ENCODE results near the gene NTN4.
"Not testable (repeated sequence)": the region's sequence is repeated elsewhere in the genome, so short reads cannot be mapped to it uniquely, and the experiment has no call there.

The NTN4 gene

DNA sequence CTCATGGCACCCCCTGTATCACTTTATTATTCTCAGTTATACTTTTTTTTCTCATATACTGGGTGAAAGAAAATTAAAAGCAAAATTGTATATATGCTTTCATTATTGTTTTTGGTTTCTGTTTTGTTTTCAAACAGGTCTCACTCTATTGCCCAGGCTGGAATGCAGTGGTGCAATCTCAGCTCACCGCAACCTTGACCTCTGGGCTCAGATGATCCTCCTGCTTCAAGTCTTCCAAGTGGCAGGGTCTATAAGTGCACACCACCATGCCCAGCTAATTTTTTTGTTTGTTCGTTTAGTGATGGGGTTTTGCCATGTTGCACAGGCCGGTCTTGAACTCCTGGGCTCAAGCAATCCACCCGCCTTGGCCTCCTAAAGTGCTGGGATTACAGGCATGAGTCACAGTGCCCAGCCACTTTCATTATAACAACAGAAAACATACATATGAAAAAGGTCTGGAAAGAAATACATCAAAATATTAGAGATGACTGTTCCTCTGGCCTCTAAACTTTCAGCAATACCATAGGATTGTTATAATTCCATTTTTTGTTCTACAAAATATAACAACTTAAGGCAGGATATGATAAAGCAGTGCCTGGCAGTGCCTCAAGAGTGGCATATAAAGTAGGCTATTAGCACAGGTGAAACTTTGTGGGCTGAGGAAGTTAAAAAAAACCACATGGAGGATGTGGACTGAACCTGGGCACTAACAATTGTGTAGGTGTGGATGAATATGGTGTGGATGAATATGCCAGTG, 5.8 kb upstream of the NTN4 start:
- DNase-seq: no peak

DNA sequence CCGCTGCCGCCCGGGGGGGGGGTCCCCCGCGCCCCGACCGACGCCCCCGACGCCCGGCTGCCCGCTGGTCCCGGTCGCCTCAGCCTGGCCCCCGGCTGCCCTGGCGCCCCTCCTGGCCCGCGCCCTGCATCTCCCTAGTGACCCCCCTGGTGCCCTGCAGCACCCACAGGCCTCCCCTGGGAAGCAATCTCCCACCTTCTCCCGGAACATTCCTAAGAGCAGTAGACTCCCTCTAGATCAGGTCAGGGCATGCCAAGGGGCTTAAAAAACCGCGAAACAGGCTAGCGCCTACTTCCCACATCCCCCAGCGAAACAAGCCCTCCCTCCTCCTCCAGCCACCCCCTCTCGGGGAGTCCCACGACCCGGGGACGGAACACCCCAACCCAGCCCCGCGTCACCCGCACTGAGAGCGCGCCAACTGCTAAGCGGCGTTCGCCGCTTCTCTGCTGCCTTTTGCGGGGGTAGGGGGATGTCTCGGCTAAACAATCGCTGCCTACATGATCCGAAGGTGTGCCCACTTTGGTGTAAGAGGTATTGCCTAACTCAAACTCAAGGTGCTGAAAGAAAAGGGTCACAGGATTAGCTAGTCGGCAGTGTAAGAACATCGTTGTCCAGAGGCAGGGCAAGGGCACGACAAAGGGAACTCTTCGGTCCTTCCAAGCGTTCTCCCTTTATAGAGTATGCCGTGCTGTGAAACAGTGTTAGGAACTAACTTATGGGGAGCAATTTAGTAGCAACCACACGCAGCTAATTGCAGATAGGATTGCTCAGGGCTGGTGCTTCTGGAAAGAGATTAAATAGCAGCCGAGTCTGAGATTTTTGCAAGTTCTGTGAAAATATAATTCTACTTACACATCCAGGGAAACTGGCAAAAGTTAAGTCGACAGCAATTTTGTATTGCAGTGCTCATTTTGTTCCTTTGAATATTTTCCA, 619 bp upstream of the NTN4 start:
- DNase-seq: no peak

DNA sequence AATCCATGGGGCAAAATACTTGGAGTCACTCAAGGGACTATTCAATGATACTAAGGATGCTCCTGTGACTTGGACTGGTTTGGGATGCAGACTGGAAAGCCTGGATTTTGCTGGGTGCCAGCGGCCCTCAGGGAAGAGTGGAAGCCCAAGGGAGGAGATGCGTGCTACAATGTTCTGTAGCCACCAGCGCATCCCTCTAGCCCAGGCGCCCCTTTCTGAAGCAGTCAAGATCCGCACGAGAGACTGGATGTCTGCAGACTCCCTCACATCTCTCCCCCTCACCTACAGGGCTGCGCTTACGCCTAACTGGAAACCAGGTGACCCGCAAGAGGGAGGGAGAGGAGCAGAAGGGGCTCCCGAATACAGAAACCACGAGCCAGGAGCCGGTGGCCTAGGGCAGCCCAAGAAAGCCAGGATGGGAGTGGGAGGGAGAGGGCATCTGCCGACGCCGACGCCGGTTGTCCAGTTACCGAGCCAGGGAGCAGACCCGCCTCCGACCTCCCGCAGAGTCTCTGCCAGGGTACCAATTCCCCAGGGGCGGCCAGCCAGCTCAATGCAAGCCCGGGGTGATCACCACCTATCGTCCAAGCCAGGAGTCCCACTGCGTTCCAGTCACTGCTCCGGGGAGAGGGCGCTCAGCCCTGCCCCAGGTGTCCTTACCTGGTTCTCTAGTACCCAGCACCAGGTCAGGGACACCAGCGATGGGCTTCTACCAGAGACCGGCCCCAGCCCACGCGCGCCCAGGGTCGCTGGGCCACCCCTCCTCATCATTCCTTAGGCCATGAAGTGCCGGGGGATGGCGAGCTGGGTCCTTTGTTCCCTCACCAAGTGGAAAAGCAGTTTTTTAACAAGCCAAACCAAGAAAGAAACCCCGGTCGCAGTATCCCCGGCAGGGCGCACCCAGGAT, 1.2 kb downstream of the NTN4 start:
- DNase-seq: no peak

DNA sequence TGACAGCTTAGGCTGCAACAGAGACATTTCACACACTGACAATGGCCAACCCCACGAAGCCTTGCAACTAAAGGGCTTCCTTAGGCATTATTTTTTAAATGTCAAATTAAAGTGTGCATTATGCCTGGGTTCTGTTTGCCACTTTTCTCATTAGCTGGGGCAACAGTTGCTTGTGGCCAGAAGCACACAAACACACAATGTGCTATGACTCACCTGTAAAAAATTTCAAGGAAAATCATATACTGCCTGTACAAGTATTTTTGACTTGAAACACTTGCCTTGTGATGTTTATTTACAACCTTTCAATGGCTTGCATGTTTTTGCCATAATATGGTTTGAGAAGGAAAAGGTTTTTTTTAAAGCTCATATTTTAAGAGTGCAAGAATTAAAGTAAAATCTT, 1.9 kb downstream of the NTN4 start:
- no peak for DNase-seq

DNA sequence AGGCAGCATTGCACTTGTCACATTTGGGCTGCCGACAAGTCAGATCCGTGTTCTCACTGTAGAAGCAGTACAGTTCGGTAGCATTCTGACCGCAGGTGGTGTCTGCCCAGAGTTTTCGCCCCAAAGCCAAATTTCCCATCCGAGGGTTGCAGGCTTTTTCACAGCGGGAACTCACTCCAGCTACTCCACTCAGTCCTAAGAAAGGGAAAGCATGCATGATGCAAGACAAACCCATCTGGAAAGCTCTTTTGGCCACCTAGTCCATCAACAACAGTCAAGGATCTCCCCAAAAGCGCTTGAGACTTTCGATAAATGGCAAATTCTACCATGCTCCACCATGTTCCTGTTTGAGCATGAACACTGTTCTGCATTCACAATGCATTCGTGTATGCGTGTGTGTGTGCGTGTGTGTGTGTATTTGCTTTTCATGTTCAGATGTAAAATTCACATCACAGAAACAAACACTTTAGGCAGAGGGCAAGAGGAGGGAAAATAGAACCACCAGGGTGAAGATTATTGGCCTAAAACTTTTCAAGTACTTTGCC, 3.2 kb downstream of the NTN4 start:
- DNase-seq: no peak

DNA sequence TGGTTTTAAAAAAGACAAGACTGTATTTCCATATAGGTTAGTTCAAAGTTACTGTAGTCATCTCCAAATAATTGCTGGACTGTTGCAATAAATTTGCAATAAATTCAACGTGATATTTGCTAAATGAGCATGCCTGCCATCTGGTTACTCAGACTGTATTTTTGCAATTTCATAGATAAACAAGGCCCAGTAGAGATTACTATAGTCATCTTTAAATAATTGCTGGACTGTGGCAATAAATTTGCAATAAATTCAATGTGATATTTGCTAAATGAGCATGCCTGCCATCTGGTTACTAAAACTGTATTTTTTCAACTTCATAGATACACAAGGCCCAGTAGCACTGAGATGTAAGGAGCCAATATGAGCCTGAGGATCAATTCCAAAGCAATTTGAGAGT, 5.6 kb downstream of the NTN4 start:
- peak; percentile 51 for DNase-seq

DNA sequence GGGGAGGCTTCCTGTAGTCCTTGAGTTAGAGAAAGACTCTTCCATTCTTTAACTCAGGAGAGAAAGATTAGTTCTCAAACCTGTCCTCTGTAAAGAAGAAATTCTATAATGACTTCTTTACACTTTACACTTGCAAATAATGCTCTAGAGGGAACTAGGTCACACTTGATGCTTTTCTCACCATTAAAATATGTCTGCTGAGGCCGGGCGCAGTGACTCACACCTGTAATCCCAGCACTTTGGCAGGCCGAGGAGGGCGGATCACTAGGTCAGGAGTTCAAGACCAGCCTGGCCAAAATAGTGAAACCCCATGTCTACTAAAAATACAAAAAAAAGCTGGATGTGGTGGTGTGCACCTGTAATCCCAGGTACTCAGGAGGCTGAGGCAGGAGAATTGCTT, 6.3 kb downstream of the NTN4 start:
- no peak for DNase-seq

DNA sequence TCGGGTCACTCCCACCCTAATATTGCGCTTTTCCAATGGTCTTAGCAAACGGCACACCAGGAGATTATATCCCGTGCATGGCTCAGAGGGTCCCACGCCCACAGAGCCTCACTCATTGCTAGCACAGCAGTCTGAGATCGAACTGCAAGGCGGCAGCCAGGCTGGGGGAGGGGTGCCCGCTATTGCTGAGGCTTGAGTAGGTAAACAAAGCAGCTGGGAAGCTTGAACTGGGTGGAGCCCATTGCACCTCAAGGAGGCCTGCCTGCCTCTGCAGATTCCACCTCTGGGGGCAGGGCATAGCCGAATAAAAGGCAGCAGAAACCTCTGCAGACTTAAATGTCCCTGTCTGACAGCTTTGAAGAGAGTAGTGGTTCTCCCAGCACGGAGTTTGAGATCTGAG, 15.1 kb downstream of the NTN4 start:
- DNase-seq: not testable (repeated sequence)

DNA sequence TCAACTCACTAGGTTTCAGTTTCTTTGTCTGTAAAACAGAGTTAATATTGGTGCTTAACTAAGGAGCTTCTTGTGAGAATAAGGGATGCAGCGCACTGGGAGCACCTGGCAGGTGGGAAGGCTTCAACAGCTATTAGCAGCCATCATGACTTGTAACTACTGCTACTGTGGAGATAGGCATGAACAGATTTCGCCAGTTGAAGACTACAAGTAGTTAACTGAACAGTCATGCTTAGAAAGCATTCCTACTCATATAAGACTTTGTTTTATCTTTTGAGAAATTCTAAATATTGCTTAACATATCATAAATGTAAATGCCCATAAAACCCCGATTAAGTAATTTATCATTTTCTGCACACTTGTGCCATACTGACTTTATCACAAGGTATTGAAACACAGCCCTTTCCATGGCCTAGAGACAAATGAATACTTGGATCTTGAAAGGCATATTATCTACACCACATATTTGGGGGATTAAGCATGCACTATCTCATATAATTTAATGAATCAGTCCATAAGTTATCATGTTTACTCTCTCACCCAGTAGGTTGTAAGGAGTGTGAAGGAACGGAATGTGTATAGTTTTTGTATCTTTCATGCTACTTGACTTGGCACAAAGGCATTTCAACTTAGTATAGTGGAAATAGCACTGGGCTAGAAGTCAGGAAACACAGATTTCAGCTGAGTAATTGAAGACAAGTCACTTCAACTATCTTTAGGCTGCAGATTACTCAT, 16.1 kb downstream of the NTN4 start:
- no peak for DNase-seq

DNA sequence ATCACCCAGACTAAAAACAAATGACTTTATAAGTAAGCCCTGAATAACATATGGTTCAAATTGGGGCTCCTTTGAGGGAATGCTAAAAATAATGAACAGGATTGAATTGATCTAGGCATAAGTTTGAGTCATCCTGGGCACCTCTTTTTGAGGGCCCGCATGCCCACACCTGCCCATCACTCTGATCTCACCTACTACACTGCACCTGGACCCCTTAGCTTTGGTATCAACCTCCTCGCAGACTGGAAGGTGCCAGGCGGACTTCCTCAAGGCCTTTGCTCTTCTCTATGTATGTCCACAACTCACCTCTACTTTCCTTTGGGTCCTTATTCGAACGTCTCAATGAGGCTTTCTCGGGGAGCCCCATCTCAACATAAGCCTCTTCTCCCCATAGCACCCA, 17.2 kb downstream of the NTN4 start:
- no peak for DNase-seq

DNA sequence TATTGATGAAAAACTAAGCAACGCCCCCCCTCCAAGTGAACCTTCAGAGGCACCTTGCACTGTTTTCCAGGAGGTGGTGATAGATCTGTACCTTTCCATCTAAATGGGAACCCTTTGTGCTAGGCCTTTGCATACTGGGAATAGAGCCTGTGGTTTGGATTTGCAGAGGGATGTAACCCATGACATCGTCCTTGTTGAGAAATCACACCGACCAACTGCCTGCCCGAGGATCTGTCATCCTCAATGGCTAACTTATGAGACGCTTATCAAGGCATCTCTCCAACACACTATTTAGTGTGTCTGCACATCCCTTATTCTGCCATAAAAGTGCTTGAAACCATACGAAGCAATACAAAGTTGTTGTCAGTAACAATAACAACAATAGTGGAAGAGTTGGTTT, 22.9 kb downstream of the NTN4 start:
- no peak for DNase-seq

DNA sequence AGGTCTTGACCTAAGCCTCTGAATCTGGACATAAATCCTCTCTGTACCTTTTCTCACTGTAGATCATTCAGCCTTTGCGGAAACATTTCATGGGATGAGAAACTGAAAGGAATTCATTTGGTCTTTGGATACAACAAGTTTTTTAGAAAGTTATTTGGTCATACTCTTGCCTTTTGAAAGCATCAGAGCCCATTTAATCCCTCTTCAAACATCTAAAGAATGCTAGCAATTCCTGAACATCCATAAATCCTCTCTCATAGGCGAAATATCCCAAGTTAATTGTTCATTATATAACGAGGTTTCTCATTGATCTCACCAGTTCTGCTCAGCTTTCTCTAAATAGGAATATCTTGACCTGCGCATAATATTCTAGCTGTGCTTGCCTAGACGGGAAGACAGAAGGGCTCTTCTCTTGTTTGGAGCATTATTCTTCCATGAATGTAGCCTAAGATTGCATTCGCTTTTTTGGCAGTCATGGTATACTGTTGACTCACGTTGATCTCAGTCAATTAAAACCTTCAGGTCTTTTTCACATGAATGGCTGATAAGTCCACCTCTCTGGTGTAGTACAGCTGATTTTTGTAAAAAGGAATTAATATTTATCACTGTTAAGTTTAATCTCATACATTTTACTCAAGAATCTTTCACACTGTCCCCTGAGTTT, 24.1 kb downstream of the NTN4 start:
- DNase-seq: no peak

DNA sequence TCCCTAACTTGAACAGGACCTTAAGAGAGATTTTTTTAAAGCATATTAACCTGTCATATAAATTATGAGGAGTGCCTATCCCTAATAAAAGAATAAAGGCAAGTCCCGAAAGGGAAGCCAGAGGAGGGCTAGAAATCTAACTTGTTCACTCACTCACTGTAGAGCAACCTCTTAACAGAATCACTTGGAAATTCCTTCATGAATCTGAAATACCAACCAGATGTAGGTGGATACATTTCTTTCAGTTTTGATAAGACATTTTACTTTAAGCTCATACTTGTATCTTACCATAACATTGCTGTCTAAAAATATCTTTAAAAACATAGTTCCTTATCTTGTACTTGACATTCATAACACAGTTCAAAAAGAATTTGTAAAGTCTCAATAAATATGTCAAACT, 25.7 kb downstream of the NTN4 start:
- DNase-seq: no peak

DNA sequence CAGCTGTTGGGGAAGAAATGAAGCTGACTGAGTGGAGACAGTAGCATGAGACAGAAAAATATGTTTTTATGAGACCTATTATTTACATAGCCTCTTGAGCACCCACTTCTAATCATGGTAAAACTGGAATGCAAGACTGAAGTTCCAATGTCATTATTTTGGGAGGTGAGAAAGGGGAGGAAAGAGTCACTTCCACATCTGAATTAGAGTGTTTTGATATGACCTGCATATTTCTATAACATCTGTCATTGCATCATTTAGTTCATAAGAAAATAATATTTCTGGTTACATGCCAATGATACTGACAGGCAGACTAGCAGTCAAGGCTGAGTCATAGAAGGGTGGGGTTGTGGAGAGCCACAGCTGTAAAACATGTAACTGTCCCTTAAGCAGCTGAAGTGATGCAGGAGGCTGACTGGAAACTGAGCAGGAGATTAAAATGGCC, 26.7 kb downstream of the NTN4 start:
- peak; percentile 20 for DNase-seq

DNA sequence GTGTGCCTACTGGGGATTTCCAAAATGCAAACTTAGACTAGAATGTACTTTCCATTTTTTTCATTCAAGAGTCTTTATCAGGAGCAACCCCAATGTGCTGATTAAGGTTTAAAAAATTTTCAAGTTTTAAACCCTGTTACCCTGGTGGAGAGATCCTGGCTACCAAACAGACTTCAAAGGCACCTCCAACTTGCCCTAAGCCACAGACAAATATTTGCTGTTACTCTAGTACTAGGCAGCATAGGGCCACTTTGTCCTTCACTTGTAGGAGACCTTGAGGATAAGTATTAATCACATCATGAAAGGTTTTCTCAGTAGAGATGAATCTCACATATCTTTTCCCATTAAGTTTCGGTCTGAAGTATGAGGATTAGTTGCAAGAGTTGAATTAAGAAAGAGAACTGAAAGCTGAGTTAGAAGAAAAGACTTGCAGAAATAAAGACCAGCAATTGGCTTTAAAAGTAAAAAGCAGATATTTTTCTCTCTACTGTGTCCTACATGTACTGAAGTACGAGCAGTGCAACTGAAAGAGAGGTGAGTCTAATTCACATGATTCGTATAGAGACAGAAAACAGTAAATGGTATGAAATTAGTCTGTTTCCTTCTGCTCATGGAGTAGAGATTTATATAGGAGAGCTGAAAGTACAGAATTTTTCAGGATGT, 28.3 kb downstream of the NTN4 start:
- no peak for DNase-seq

DNA sequence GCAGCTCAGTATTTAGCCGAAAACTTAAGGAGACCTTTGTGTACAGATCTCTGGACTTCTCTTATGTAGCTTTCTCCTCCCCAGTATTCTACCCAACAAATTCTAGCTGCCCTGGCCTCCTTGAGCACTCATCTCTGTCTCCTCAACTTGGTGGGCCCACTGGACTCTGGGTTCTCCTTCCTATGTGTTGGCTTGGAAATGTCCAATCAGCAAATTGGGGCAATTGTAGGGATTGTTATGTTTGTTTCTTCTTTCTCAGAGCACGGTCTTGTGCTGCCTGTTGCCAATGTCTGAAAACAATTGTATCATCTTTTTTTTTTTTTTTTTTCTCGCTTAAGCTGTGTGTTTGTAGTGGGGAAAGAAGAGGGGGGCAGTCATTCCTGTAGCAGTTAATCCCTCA, 30.2 kb downstream of the NTN4 start:
- DNase-seq: no peak

DNA sequence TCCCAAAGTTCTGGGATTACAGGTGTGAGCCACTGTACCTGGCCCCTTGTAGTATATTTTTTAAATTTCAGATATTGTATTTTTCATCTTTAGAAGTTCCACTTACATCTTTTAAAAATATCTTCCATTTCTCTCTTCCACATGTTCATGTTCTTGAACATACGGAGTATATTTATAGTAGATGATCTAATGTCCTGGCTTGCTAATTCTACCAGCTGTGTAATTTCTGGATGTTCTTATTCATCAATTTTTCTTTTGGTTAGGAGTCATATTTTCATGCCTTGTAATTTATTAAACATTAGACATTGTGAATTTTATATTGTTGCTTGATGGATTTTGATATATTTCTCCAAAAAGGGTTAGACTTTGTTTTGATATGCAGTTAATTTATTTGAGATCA, 30.8 kb downstream of the NTN4 start:
- DNase-seq: no peak

DNA sequence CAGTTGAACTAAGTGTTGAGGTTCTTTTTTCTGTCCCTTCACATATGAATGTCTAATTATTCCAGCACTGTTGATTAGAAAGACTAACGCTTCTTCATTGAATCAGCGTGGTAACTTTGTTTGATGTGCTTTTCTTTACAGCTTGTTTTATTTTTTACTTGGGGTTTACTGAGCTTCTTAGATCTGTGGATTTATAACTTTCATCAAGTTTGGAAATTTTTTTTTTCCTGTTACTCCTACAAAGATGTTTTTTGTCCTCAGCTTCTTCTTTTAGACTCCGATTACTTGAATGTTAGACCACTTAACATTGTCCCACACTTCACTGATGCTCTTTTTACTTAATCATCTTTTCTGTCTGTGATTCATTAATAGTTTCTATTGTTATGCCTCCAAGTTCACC, 31.5 kb downstream of the NTN4 start:
- DNase-seq: no peak

DNA sequence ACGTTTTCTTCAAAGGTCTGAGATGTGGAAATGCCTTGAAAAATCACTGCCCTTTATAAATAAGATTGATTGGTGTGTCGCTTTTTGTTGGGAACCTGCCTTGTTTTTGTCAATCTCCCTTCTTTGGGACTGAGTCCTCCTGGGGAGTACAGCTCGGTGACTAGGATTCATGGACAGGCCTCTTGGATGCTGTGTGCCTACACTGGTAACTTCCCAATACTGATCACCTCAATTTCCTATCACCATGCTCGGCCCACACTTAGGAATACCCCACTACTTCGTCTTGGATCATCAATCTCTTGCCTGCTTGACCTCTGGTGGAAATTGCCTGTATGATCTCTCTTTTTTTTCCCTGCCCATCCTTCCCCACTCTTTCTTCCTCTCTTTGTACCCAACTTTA, 34.2 kb downstream of the NTN4 start:
- DNase-seq: no peak

DNA sequence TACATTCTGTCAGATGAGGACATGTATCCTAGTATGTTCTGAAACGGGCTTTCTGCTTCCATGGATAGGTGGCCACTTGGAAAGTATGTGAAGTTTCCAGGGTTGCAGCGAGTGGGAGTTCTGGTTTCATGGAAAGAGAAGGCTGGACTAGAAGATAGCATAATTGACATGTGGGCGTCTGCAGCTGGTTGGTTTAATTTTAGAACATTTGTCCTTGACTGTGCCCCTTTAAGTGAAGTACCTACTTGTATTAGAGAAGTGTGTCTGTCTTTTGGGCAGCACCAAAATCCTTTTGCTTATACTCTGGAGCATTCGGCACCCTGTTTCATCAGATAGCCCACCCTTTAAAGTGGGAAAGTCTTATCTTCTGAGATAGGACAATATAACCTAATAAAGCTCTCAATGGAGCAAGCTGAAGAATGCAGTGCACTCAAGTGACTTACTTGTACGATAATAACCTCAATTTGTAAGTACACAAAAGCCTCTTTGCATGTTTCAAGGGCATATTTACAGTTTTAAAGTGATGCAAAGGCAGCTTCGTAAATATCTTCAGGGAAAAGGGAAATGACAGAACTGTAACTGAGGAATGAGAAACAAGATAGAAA, 35.2 kb downstream of the NTN4 start:
- DNase-seq: no peak

DNA sequence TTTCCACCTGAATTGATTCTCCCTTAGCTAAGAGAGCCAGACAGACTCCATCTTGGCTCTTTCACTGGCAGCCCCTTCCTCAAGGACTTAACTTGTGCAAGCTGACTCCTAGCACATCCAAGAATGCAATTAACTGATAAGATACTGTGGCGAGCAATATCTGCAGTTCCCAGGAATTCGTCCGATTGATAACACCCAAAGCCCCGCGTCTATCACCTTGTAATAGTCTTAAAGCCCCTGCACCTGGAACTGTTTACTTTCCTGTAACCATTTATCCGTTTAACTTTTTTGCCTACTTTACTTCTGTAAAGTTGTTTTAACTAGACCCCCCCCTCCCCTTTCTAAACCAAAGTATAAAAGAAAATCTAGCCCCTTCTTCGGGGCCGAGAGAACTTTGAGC, 44.5 kb downstream of the NTN4 start:
- DNase-seq: not testable (repeated sequence)
